OCI-LY7 (cell line): ENCODE measurements around the gene SUN2.

Source experiments
- EZH2phosphoT487 ChIP-seq: fragments of 200-600 bp; sonication (generic); IDR thresholded peaks from 2 replicates; pipeline ENCODE4 v1.6.1; 2018; ENCODE audit warnings: low read depth, borderline replicate concordance, mild to moderate bottlenecking, mixed run types, antibody characterized with exemption, low read length, moderate library complexity, mixed read lengths
- TF ChIP-seq, protein P1 (sequence below): fragments of 200-600 bp; sonication (generic); conservative IDR thresholded peaks from 2 replicates; pipeline ENCODE4 v1.5.1; 2014; ENCODE audit warnings: mild to moderate bottlenecking, antibody characterized with exemption, low read length, moderate library complexity, mixed read lengths

GRCh38 chr22:38741166-38741565, 14.6 kb downstream of the SUN2 start:
- TF ChIP-seq, protein P1, sequence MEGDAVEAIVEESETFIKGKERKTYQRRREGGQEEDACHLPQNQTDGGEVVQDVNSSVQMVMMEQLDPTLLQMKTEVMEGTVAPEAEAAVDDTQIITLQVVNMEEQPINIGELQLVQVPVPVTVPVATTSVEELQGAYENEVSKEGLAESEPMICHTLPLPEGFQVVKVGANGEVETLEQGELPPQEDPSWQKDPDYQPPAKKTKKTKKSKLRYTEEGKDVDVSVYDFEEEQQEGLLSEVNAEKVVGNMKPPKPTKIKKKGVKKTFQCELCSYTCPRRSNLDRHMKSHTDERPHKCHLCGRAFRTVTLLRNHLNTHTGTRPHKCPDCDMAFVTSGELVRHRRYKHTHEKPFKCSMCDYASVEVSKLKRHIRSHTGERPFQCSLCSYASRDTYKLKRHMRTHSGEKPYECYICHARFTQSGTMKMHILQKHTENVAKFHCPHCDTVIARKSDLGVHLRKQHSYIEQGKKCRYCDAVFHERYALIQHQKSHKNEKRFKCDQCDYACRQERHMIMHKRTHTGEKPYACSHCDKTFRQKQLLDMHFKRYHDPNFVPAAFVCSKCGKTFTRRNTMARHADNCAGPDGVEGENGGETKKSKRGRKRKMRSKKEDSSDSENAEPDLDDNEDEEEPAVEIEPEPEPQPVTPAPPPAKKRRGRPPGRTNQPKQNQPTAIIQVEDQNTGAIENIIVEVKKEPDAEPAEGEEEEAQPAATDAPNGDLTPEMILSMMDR: no peak
- no peak for TF ChIP-seq EZH2phosphoT487
